WI38 (cell line): ENCODE measurements around the gene MIPEP.

Experiments used
- H3K4me3 ChIP-seq: 2 replicates; pipeline ENCODE4 v1.5.1; 2011; ENCODE audit warnings: low read depth, mild to moderate bottlenecking, control low read depth, low read length
- TF ChIP-seq, protein P1 (sequence below): IDR thresholded peaks from 2 replicates; pipeline ENCODE4 v1.5.1; 2012; ENCODE audit warnings: low read depth, mild to moderate bottlenecking, control low read depth, low read length

MIPEP gene

DNA sequence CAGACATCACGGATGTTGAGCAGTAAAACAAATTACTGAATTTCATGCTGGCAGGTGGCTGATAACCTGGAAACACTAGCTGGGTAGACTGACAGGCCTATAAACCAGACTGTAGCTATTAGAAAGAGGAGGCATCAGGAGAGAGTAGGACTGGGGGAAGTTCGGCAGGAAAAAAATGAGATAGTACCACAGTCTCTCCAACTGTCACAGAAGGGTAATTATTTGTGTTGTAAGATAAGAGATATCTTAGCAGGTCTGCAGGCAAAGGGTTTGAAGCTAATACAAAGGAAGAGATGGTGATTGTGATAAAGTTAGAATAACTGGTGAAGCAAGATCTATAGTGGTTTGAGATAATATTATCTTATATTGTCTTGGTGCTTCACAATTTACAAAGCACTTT lies 41.7 kb downstream of the MIPEP start:
- no peak overlapping the region for H3K4me3 ChIP-seq
- TF ChIP-seq, protein P1, sequence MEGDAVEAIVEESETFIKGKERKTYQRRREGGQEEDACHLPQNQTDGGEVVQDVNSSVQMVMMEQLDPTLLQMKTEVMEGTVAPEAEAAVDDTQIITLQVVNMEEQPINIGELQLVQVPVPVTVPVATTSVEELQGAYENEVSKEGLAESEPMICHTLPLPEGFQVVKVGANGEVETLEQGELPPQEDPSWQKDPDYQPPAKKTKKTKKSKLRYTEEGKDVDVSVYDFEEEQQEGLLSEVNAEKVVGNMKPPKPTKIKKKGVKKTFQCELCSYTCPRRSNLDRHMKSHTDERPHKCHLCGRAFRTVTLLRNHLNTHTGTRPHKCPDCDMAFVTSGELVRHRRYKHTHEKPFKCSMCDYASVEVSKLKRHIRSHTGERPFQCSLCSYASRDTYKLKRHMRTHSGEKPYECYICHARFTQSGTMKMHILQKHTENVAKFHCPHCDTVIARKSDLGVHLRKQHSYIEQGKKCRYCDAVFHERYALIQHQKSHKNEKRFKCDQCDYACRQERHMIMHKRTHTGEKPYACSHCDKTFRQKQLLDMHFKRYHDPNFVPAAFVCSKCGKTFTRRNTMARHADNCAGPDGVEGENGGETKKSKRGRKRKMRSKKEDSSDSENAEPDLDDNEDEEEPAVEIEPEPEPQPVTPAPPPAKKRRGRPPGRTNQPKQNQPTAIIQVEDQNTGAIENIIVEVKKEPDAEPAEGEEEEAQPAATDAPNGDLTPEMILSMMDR: no peak

DNA sequence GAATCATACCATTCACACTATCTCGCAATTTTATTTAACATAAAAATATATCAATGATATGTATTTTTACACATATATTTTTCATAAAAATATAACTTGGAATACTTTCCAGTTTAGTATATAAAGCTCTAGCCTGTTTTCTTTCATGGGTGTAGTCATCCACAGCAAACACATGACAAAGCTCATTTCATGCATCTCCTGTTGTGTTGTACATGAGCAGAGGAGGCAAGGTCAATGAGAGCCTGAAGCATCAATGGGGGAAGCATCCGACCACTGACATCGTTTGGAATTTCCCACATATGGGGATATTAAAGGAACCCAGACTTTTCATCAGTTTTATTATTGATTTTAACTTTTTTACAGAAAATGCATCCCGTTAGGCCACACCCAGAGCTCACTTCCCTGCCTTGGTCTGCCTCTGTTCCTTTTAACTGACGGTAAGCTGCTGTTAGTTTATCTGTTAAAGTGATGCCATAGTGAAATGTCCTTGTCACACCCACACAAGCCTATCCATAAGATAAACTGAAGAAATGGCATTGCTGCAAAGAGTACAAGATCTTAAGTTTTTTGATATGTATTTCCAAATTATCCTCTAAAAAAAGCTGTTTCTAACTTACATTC lies 44.0 kb downstream of the MIPEP start:
- TF ChIP-seq, protein P1: no peak
- H3K4me3 ChIP-seq: no peak overlapping the region

DNA sequence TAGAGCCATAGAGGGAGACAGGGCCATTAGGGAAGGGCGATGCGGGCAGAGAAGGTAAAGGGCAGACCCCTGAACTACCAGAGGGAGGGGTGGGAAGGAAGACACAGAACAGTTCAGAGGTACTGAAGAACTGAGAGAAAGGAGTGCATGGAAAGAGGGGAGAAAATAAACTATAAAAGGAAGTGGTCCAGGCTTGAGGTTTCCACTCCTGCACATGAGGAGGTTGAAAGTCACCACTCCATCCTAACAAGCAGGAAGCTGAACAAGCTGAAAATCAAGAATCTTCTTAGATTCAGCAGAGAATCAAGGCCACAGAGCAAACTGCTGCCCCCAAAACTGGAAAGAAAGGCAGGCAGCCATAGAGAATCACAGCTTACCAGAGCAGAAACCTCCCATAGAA lies 45.1 kb downstream of the MIPEP start:
- TF ChIP-seq, protein P1: no peak
- no peak overlapping the region for H3K4me3 ChIP-seq

DNA sequence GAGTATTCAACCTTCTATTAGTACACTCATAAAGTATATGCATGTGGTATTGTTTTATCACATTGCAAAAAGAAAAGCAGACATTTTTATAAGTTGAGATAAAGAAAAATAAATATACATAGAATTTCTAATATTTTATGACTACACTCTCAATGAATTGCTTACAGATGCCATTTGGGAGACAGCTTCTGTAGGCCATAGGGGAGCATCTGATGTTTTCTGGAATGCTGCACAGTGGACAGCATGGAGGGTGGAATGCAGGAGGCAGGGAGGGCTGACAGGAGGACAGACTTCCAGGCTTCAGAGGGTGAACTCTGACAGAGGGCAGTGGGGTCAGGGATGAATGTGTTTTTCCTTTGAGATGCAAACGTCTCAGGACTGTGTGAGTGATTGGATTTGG lies 45.8 kb downstream of the MIPEP start:
- no peak overlapping the region for H3K4me3 ChIP-seq

DNA sequence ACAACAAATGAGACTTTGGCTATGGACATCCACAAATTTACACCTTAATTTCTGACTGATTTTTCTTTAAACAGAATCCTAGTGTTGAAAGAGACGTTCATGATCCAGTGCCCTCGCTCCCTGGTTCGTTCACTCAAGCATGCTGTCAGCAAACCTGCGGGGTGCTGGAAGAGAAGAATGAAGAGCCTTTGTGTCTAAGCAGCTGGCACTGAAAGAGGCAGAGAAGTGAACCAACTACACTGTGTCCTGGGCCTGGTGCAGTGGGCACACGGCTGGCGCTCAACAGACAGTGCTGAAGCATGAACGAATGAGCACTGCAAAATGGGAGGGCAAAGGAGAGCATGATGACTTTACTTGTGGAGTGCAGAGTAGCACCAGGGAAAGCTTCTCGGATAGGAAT lies 46.8 kb downstream of the MIPEP start:
- TF ChIP-seq, protein P1: no peak
- no peak overlapping the region for H3K4me3 ChIP-seq

More for the DNA sequence above, 45.8 kb downstream of the MIPEP start:
- TF ChIP-seq, protein P1: no peak

DNA sequence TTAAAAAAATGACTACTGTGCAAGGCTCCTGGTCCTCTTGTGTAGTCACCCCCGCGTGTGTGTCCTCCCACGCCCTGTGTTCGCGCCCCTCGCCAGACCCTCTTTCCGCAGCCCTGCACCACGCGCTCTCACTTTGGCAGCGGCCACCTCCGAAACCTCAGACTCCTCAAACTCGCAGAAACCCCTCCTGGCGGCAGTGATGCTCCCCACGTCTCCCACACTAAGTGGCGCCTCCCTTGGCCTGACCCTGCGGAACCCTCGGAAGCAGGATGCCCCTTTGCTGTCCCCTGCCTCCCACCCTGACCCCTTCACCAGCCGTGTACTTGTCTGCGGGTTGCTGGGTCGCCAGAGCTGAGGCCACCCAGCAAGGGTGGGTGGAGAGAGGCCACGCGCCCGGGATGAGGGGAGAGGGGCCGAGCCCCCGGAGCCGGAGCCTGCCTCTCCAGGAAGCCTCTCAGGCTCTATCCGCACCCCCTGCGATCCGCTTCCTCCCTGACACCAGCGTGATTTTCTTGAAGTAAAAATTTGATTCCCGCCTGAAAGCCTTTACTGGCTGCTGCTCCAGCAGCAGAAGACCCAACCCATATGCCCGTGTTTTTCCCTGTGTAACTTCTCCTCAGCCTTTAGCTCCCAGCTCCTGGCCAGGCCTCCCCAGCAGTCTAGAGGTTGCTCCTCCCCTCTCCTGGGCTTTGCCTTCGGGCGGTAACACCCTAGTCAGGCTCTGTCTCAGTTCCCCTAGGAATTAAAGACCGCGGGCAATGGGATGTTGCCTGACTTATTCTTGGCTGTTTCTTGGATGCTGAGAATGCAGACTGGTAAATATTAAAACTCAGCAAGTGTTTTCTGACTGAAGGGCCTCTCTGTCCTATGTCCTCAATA lies 55.2 kb downstream of the MIPEP start:
- no peak overlapping the region for H3K4me3 ChIP-seq
- TF ChIP-seq, protein P1: no peak

DNA sequence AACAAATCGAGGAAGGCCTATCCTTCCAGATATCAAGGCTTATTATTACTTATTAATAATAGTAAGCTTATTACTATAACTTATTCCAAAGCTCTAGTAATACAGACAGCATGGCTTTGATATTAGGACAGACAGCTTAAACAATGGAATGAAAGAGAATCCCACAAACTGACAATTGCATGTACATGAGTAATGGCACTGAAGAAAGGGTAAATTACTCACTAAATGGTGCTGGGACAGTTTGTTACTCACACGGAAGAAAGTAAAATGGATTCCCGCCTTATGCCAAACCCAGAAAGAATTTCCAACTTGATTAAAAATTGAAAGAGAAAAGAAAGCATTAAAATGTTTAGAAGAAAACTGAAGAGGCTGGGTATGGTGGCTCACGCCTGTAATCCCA lies 60.3 kb downstream of the MIPEP start:
- no peak overlapping the region for H3K4me3 ChIP-seq
- TF ChIP-seq, protein P1: no peak
